Measurements from ENCODE around the gene TMEM53.

The TMEM53 gene

DNA sequence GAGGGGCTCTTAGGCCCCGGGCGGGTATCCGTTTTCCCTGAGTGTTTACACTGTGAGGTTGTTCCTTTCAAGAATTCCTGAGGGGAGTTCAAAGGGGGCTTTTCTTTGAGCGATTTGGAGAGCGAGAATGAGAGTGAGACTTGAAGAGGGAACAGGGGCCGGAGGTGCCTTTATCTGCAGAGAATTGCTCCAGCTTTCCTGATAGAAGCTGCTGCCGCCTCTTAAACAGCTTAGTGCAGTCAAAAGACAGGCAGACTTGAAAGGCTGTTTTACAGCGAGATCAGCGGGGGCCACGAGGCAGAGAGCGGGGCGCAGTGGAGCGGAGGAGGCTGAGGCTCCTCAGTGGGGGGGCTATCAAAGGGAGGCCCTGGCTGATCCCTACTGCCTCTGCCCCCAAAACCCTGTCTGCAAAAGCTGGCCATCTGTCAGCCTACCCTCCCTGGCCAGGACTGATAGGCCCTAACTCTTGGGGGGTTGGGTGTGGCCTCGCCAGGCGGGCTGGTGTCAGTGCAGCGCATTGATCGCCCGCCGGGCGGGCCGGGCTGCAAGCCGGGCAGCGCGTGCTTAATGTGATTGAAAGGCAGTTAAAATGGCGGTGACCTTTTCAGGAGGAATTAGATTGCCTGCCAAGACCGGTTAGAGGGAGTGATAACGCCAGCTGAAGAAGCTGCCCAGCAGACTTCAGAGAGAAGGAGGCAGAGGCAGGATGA is 36.4 kb downstream of the TMEM53 start:
- peaks cover 39% of the 10 kb centered on the region for H3K36me3 ChIP-seq (ENCODE audit: control insufficient read depth, insufficient read depth, low read length)
- H3K9ac ChIP-seq (ENCODE audit: low read length), result no peak overlapping the region
- H3K27ac ChIP-seq (ENCODE audit: low read depth, low read length), result peak overlapping the region; percentile 86
- no peaks in the 10 kb centered on the region for H3K27me3 ChIP-seq (ENCODE audit: control insufficient read depth, insufficient read depth, low read length)
- peaks cover 56% of the 10 kb centered on the region for H3K4me1 ChIP-seq (ENCODE audit: control insufficient read depth, insufficient read depth, low read length)
- H3K4me3 ChIP-seq (ENCODE audit: low read length), result no peak overlapping the region

- no peak overlapping the region for H3K4me3 ChIP-seq (ENCODE audit: low read length)
- peaks cover 36% of the 10 kb centered on the region for H3K36me3 ChIP-seq (ENCODE audit: control insufficient read depth, insufficient read depth, low read length)
- H3K27ac ChIP-seq (ENCODE audit: low read depth, low read length), result peak overlapping the region; percentile 86
- no peaks in the 10 kb centered on the region for H3K27me3 ChIP-seq (ENCODE audit: control insufficient read depth, insufficient read depth, low read length)
- peaks cover 51% of the 10 kb centered on the region for H3K4me1 ChIP-seq (ENCODE audit: control insufficient read depth, insufficient read depth, low read length)
- no peak overlapping the region for H3K9ac ChIP-seq (ENCODE audit: low read length)
These were observed 37.3 kb downstream of the TMEM53 start for GRCh38 chr1:44636688-44637598.

- Histone ChIP-seq H3K4me1 (ENCODE audit: control insufficient read depth, insufficient read depth, low read length) (peaks cover 47% of the 10 kb centered on the region), H3K9ac (ENCODE audit: low read length) (no peak overlapping the region)
These were observed 38.1 kb downstream of the TMEM53 start for GRCh38 chr1:44636083-44636687.

DNA sequence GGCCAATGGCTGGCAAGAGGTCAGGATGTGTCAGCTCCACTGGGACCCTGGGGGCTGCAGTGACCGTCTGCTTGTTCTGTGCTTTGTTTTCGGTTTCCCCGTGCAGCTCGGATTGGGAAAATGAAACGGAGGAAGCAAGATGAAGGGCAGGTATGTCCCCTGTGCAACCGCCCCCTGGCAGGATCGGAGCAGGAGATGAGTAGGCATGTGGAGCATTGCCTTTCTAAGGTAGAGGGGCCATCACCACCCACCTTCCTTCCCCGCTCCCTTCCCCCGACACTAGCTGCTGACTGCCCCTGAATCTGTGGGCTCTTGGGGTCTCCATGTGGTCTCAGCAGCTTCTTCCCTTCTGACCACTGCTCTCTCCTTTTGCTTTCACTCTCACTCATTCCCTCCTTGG is 38.8 kb downstream of the TMEM53 start:
- Histone ChIP-seq H3K4me3 (ENCODE audit: low read length) (no peak overlapping the region), H3K27ac (ENCODE audit: low read depth, low read length) (no peak overlapping the region), H3K9ac (ENCODE audit: low read length) (no peak overlapping the region), H3K27me3 (ENCODE audit: control insufficient read depth, insufficient read depth, low read length) (no peaks in the 10 kb centered on the region), H3K4me1 (ENCODE audit: control insufficient read depth, insufficient read depth, low read length) (peaks cover 47% of the 10 kb centered on the region), H3K36me3 (ENCODE audit: control insufficient read depth, insufficient read depth, low read length) (peaks cover 33% of the 10 kb centered on the region)

More at GRCh38 chr1:44636083-44636687, 38.1 kb downstream of the TMEM53 start:
- H3K27me3 ChIP-seq (ENCODE audit: control insufficient read depth, insufficient read depth, low read length), result no peaks in the 10 kb centered on the region
- peaks cover 35% of the 10 kb centered on the region for H3K36me3 ChIP-seq (ENCODE audit: control insufficient read depth, insufficient read depth, low read length)
- H3K27ac ChIP-seq (ENCODE audit: low read depth, low read length), result peak overlapping the region; percentile 86
- H3K4me3 ChIP-seq (ENCODE audit: low read length), result no peak overlapping the region

DNA sequence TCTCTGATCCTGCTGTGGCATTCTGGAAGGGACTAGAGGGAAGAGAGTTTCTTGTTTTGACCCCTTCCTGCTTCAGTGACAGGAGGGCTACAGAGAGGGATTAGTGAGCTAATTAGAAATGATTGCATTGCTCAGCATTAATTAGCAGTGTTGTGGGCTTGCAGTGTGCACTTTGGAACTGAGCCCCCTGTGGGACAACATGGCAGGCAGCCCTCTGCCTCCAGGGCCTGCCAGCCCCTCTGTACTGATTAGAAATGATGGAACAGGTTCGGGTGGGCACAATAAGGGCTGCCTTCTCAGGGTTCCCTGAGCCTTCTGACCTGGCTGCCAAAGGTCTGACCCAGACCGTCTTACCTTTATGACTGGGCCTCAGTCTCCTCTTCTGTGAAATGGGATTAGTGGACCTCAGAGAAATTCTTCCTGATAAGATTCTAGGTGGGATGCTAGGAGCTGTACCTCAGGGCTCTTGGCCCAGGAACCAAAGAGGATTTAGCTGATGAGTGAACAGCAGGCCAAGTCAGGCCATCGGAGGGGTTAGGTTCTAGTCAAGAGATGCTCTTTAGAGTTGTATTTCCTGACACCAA is 39.6 kb downstream of the TMEM53 start:
- peak overlapping the region; percentile 4 for H3K27ac ChIP-seq (ENCODE audit: low read depth, low read length)
- peaks cover 47% of the 10 kb centered on the region for H3K4me1 ChIP-seq (ENCODE audit: control insufficient read depth, insufficient read depth, low read length)
- no peak overlapping the region for H3K9ac ChIP-seq (ENCODE audit: low read length)
- H3K36me3 ChIP-seq (ENCODE audit: control insufficient read depth, insufficient read depth, low read length), result peaks cover 33% of the 10 kb centered on the region
- H3K27me3 ChIP-seq (ENCODE audit: control insufficient read depth, insufficient read depth, low read length), result no peaks in the 10 kb centered on the region
- no peak overlapping the region for H3K4me3 ChIP-seq (ENCODE audit: low read length)

- Histone ChIP-seq H3K27ac (ENCODE audit: low read depth, low read length) (peak overlapping the region; percentile 77), H3K4me3 (ENCODE audit: low read length) (peak overlapping the region; percentile 78), H3K9ac (ENCODE audit: low read length) (peak overlapping the region; percentile 52), H3K4me1 (ENCODE audit: control insufficient read depth, insufficient read depth, low read length) (peaks cover 32% of the 10 kb centered on the region), H3K27me3 (ENCODE audit: control insufficient read depth, insufficient read depth, low read length) (no peaks in the 10 kb centered on the region), H3K36me3 (ENCODE audit: control insufficient read depth, insufficient read depth, low read length) (peaks cover 27% of the 10 kb centered on the region)
These were observed 41.7 kb downstream of the TMEM53 start for GRCh38 chr1:44632598-44632997.

DNA sequence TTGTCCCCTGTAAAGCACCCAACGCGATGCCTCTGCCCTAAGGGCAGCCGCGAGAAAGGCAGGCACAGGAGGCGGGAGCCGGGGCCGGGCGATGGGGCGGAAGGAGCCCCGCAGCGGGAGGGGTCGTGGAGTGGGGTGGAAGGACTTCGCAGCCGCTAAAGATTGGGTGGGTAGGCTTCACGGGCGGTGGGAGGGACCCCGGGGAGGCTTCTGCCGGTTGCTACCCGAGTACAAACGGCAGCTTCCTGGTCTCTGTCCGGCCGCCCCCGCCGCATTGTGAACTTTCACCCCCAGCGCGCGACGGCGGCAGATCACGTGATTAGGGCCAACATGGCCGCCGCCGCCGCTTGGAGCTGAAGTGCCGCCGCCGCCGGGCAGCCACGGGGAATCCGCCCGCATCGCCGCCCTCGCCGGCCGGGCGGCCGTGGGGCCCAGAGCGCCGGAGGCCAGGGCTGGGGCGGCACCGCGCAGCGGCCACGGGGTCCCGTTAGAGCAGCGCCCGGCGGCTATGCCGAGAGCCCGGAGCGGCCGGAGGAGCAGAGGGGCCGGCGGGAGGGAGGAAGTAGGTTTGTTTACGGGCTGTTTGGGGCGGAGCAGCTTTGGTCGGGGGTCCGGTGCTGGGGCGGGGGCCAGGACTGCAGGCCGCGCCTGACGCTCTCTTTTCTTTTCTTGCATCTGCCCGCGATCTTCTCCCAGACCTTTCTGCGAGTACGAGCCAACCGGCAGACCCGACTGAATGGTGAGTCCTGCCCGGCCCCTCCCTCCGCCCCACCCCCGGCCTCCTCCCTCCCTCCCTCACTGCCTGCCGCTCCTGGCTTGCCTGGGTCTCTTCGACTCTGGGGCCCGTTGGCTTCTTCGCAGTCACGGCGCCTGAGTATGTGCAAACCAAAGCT is 42.4 kb downstream of the TMEM53 start:
- Histone ChIP-seq H3K9ac (ENCODE audit: low read length) (peak overlapping the region; percentile 76), H3K27ac (ENCODE audit: low read depth, low read length) (peak overlapping the region; percentile 89), H3K27me3 (ENCODE audit: control insufficient read depth, insufficient read depth, low read length) (no peaks in the 10 kb centered on the region), H3K4me3 (ENCODE audit: low read length) (peak overlapping the region; percentile 78), H3K36me3 (ENCODE audit: control insufficient read depth, insufficient read depth, low read length) (peaks cover 22% of the 10 kb centered on the region), H3K4me1 (ENCODE audit: control insufficient read depth, insufficient read depth, low read length) (peaks cover 24% of the 10 kb centered on the region)

GRCh38 chr1:44631333-44631646 is 43.0 kb downstream of the TMEM53 start:
- peaks cover 18% of the 10 kb centered on the region for H3K4me1 ChIP-seq (ENCODE audit: control insufficient read depth, insufficient read depth, low read length)
- H3K27ac ChIP-seq (ENCODE audit: low read depth, low read length), result peak overlapping the region; percentile 89
- peak overlapping the region; percentile 77 for H3K4me3 ChIP-seq (ENCODE audit: low read length)
- peak overlapping the region; percentile 76 for H3K9ac ChIP-seq (ENCODE audit: low read length)
- no peaks in the 10 kb centered on the region for H3K27me3 ChIP-seq (ENCODE audit: control insufficient read depth, insufficient read depth, low read length)
- peaks cover 21% of the 10 kb centered on the region for H3K36me3 ChIP-seq (ENCODE audit: control insufficient read depth, insufficient read depth, low read length)

GRCh38 chr1:44630116-44630515 is 44.2 kb downstream of the TMEM53 start:
- no peak overlapping the region for H3K27ac ChIP-seq (ENCODE audit: low read depth, low read length)
- H3K4me3 ChIP-seq (ENCODE audit: low read length), result no peak overlapping the region
- no peaks in the 10 kb centered on the region for H3K27me3 ChIP-seq (ENCODE audit: control insufficient read depth, insufficient read depth, low read length)
- H3K9ac ChIP-seq (ENCODE audit: low read length), result no peak overlapping the region
- H3K4me1 ChIP-seq (ENCODE audit: control insufficient read depth, insufficient read depth, low read length), result peaks cover 12% of the 10 kb centered on the region
- peaks cover 15% of the 10 kb centered on the region for H3K36me3 ChIP-seq (ENCODE audit: control insufficient read depth, insufficient read depth, low read length)

DNA sequence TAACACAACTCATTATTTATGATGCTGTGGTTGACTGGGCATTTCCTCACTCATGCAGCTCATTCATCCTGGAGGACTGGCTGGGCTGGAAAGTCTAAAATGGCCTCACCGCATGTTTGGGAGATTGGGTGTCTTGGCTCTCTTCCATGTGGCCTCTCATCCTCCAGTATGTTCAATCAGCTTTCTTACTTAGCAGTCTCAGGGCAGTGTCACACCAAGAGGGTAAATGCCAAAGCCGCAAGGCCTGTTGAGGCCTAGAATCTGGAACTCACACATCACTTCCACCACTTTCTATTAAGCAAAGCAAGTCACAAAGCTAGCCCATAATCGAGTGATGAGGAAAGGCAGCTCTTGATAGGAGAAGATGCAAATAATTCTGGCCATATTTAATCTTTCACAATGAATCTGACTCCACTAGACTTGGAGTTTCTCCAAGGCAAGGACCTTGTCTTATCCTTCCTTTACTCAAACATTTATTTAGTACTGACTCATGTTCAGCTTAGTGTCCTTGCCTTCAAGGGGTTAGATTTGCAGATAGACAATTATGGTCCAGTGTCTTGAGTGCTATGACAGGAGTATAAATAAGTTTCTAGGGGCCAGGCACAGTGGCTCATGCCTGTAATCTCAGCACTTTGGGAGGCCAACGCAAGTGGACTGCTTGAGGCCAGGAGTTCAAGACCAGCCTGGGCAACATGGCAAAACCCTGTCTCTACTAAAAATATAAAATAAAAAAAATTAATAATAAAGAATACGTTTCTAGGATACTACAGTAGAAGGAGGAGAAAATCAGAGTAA is 45.1 kb downstream of the TMEM53 start:
- H3K4me3 ChIP-seq (ENCODE audit: low read length), result no peak overlapping the region
- H3K9ac ChIP-seq (ENCODE audit: low read length), result no peak overlapping the region
- no peak overlapping the region for H3K27ac ChIP-seq (ENCODE audit: low read depth, low read length)
- peaks cover 12% of the 10 kb centered on the region for H3K4me1 ChIP-seq (ENCODE audit: control insufficient read depth, insufficient read depth, low read length)
- H3K27me3 ChIP-seq (ENCODE audit: control insufficient read depth, insufficient read depth, low read length), result no peaks in the 10 kb centered on the region
- peaks cover 11% of the 10 kb centered on the region for H3K36me3 ChIP-seq (ENCODE audit: control insufficient read depth, insufficient read depth, low read length)

DNA sequence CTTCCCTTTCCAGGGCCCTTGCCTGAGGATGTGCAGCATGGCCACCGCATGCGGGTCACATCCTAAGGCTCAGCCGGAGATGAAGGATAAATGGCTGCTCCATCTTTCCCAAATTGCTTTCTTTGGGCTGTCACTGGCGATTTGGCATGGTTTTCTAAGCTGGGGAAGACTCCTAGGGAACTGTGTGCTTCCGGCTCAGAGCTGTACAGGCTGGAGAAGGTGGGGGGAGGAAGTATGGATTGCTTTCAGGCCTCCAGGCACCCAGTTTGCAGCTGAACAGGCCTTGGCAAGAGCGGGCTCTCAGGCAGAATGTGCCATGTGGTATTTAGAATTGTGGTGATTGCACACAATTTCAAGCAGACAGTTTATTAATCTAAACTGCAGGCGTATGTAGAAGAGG is 48.9 kb downstream of the TMEM53 start:
- no peaks in the 10 kb centered on the region for H3K4me1 ChIP-seq (ENCODE audit: control insufficient read depth, insufficient read depth, low read length)
- no peak overlapping the region for H3K9ac ChIP-seq (ENCODE audit: low read length)
- no peak overlapping the region for H3K4me3 ChIP-seq (ENCODE audit: low read length)
- H3K27me3 ChIP-seq (ENCODE audit: control insufficient read depth, insufficient read depth, low read length), result no peaks in the 10 kb centered on the region
- H3K27ac ChIP-seq (ENCODE audit: low read depth, low read length), result no peak overlapping the region
- H3K36me3 ChIP-seq (ENCODE audit: control insufficient read depth, insufficient read depth, low read length), result no peaks in the 10 kb centered on the region
